Measurements from ENCODE around the gene ITGB1BP1. TPM values are rescaled to one million over a fixed set of nuclear protein-coding genes. Genes with fewer than 3 reads are reported as not detected.
A peak's percentile ranks its signal among the peaks of the same experiment; 100 is the strongest.

Gene ITGB1BP1
- total and polyA plus RNA-seq, 7 experiments from 2014 or later: 45.1 to 123 (median 56.1) TPM

DNA sequence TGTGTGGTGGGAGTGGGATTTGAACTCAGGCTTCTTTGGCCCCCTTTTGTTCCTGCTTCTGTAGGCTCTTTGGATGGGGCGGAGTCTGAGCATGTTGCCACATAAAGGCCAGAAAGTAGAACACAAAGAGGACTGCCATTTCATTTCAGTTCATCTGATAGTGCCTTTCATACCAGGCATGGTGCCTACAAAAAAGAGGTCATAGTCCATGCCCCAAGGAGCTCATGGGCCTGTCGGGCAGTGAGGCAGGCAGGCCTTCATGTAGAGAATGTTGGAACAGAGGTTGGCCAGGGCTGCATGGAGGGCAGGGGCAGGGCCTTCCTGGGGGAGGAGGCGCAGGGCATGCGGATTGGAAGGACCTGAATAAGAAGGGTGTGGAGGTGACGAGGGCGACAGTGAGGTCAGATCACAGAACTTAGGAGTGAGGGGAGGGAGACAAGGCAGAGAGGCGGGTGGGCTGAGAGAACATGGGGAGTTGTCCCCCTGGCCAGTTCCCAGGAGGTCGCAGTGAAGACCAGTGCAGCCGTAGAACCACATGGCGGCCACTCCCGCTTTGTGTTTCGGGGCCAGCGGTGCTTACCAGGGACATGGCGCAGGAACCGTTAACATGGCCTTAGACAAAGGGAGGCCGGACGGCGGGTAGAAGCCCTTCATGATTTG lies 49.1 kb downstream of the ITGB1BP1 start:
- ATAC-seq (no peak), DNase-seq (no peak)
- H3K27ac ChIP-seq (ENCODE audit: low read depth, low read length): no peak overlapping the region
- Mint-ChIP-seq H3K27ac (no peak overlapping the region), H3K4me3 (no peak overlapping the region), H3K36me3 (no peaks in the 10 kb centered on the region), H3K4me1 (no peaks in the 10 kb centered on the region), H3K9me3 (no peaks in the 10 kb centered on the region), H3K27me3 (peaks cover 0 to 9% (median 4%) of the 10 kb centered on the region in 5 donors)
- ChIA-PET POLR2A (no interaction called here), CTCF (no interaction called here)
- intact Hi-C loops (cut with micrococcal nuclease): no loop called here
- no peaks in the 10 kb centered on the region for H3K9me3 ChIP-seq (ENCODE audit: control insufficient read depth in 2 of 3, low read length in 3 of 3)
- H3K36me3 ChIP-seq (ENCODE audit: control insufficient read depth in 2 of 3, insufficient read depth in 3 of 3, low read length in 3 of 3): no peaks in the 10 kb centered on the region
- H3K4me1 ChIP-seq (ENCODE audit: control insufficient read depth in 2 of 2, insufficient read depth in 2 of 2, low read length in 2 of 2): no peaks in the 10 kb centered on the region
- H3K27me3 ChIP-seq (ENCODE audit: control insufficient read depth in 2 of 2, insufficient read depth in 2 of 2, low read length in 2 of 2): no peaks in the 10 kb centered on the region
- no peak overlapping the region for H3K4me3 ChIP-seq (ENCODE audit: low read length)

DNA sequence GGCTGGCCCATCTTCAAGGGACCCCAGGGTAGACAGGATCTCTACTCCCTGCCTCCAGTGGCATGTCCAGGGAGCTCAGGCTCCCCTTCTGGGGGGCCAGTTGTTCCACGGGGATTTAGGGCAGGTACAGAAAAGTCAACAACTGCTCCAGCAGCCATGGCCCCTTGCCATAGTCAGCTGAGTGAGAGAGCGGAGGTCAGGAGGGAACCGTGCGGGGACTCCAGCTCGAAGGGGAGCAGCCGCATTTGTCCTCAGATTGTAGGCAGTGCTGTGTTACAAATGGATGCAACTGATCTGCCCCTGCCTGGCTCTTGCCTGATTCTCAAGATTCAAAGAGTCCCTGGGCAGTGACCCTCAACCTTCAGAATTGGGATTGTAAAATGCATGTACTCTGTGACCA lies 49.9 kb downstream of the ITGB1BP1 start:
- POLR2A ChIA-PET: no interaction called here
- Mint-ChIP-seq H3K9me3 (no peaks in the 10 kb centered on the region), H3K36me3 (no peaks in the 10 kb centered on the region), H3K27me3 (peaks cover 0 to 16% (median 7%) of the 10 kb centered on the region in 5 donors), H3K4me1 (no peaks in the 10 kb centered on the region), H3K4me3 (no peak overlapping the region), H3K27ac (no peak overlapping the region)
- H3K9me3 ChIP-seq (ENCODE audit: control insufficient read depth in 2 of 3, low read length in 3 of 3): no peaks in the 10 kb centered on the region
- H3K36me3 ChIP-seq (ENCODE audit: control insufficient read depth in 2 of 3, insufficient read depth in 3 of 3, low read length in 3 of 3): no peaks in the 10 kb centered on the region
- no peak overlapping the region for H3K4me3 ChIP-seq (ENCODE audit: low read length)
- no peaks in the 10 kb centered on the region for H3K27me3 ChIP-seq (ENCODE audit: control insufficient read depth in 2 of 2, insufficient read depth in 2 of 2, low read length in 2 of 2)
- CTCF ChIA-PET: no interaction called here
- ATAC-seq (no peak), DNase-seq (no peak)
- H3K4me1 ChIP-seq (ENCODE audit: control insufficient read depth in 2 of 2, insufficient read depth in 2 of 2, low read length in 2 of 2): no peaks in the 10 kb centered on the region
- intact Hi-C loops (cut with micrococcal nuclease): no loop called here
- H3K27ac ChIP-seq (ENCODE audit: low read depth, low read length): no peak overlapping the region

DNA sequence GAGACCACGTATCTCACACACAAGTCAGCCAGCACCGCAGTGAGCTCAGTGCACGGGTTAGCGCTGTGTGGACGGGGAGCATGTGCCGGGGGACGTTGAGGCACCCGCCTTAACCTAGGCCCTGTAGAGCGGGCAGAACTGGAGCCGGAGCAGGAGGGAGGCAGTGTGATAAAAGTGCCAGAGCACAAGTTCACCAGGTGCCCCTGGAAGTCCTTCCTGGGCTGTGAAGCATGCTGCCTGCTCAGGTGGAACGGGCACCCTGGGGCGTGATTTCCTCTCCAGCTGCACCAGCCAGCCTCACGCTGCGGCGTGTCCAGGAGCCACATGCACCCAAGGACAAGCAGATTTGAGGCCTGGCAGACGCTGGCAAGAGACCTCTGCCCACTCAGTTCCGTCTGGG lies 50.3 kb downstream of the ITGB1BP1 start:
- H3K4me1 ChIP-seq (ENCODE audit: control insufficient read depth in 2 of 2, insufficient read depth in 2 of 2, low read length in 2 of 2): no peaks in the 10 kb centered on the region
- intact Hi-C loops (cut with micrococcal nuclease): no loop called here
- H3K4me3 Mint-ChIP-seq: no peak overlapping the region
- H3K27me3 Mint-ChIP-seq: peaks cover 0 to 18% (median 7%) of the 10 kb centered on the region in 5 donors
- H3K4me1 Mint-ChIP-seq: no peaks in the 10 kb centered on the region
- no peak for DNase-seq
- no peaks in the 10 kb centered on the region for H3K36me3 Mint-ChIP-seq
- H3K27ac ChIP-seq (ENCODE audit: low read depth, low read length): no peak overlapping the region
- H3K27me3 ChIP-seq (ENCODE audit: control insufficient read depth in 2 of 2, insufficient read depth in 2 of 2, low read length in 2 of 2): no peaks in the 10 kb centered on the region
- H3K27ac Mint-ChIP-seq: no peak overlapping the region
- H3K36me3 ChIP-seq (ENCODE audit: control insufficient read depth in 2 of 3, insufficient read depth in 3 of 3, low read length in 3 of 3): no peaks in the 10 kb centered on the region
- ChIA-PET CTCF (no interaction called here), POLR2A (no interaction called here)
- no peaks in the 10 kb centered on the region for H3K9me3 ChIP-seq (ENCODE audit: control insufficient read depth in 2 of 3, low read length in 3 of 3)
- no peak for ATAC-seq
- H3K4me3 ChIP-seq (ENCODE audit: low read length): no peak overlapping the region
- no peaks in the 10 kb centered on the region for H3K9me3 Mint-ChIP-seq

DNA sequence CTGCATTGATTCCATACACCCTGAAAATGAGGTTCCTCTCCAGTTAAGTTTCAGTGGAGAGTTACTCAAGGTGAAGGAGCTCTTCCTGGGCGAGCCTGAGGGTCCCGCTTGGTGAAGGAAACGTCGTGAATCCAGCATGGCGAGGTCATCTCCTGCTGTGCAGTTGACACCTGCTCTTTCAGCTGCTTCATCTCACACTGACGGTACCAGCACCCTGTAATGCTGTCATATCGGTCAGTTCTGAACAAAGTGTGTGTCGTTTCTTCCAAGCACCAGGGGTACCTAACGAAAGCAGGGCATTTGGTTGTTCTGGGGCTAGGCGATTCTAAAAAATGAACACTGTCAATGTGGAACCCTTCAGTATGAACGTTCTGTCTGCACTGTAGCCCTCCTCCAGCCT lies 52.6 kb downstream of the ITGB1BP1 start:
- ATAC-seq (no peak), DNase-seq (no peak)
- Histone ChIP-seq H3K27me3 (ENCODE audit: control insufficient read depth in 2 of 2, insufficient read depth in 2 of 2, low read length in 2 of 2) (no peaks in the 10 kb centered on the region), H3K9me3 (ENCODE audit: control insufficient read depth in 2 of 3, low read length in 3 of 3) (no peaks in the 10 kb centered on the region), H3K27ac (ENCODE audit: low read depth, low read length) (no peak overlapping the region), H3K36me3 (ENCODE audit: control insufficient read depth in 2 of 3, insufficient read depth in 3 of 3, low read length in 3 of 3) (no peaks in the 10 kb centered on the region), H3K4me1 (ENCODE audit: control insufficient read depth in 2 of 2, insufficient read depth in 2 of 2, low read length in 2 of 2) (no peaks in the 10 kb centered on the region), H3K4me3 (ENCODE audit: low read length) (no peak overlapping the region)
- Mint-ChIP-seq H3K36me3 (no peaks in the 10 kb centered on the region), H3K27me3 (peaks cover 0 to 13% (median 7%) of the 10 kb centered on the region in 5 donors), H3K4me3 (no peak overlapping the region), H3K27ac (no peak overlapping the region), H3K9me3 (no peaks in the 10 kb centered on the region), H3K4me1 (no peaks in the 10 kb centered on the region)
- ChIA-PET POLR2A (no interaction called here), CTCF (no interaction called here)
- intact Hi-C loops (cut with micrococcal nuclease): no loop called here

DNA sequence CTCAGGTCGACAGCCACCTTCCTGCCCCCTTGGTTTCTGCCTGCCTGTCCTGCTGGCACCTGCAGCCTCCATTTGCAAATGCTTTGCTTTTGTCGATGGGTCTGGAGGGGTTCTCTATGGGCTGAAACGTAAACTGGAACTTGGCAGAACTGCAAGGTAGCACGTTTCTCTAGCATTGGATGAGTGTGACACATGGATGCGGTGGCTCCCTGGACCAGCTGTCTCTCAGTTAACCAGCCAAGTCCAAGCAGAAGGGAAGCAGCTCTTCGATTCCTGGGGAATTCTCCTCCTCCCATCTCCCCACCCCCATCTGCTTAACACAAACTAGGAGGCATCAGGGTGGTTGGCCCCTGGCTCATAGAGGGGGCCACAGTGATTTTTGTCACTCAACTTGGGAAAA lies 57.3 kb downstream of the ITGB1BP1 start:
- Histone ChIP-seq H3K9me3 (ENCODE audit: control insufficient read depth in 2 of 3, low read length in 3 of 3) (no peaks in the 10 kb centered on the region), H3K4me1 (ENCODE audit: control insufficient read depth in 2 of 2, insufficient read depth in 2 of 2, low read length in 2 of 2) (no peaks in the 10 kb centered on the region), H3K4me3 (ENCODE audit: low read length) (no peak overlapping the region), H3K36me3 (ENCODE audit: control insufficient read depth in 2 of 3, insufficient read depth in 3 of 3, low read length in 3 of 3) (no peaks in the 10 kb centered on the region), H3K27me3 (ENCODE audit: control insufficient read depth in 2 of 2, insufficient read depth in 2 of 2, low read length in 2 of 2) (no peaks in the 10 kb centered on the region), H3K27ac (ENCODE audit: low read depth, low read length) (no peak overlapping the region)
- intact Hi-C loops (cut with micrococcal nuclease): no loop called here
- Mint-ChIP-seq H3K27ac (no peak overlapping the region), H3K27me3 (peaks cover 0 to 22% (median 10%) of the 10 kb centered on the region in 5 donors), H3K9me3 (no peaks in the 10 kb centered on the region), H3K4me1 (no peaks in the 10 kb centered on the region), H3K4me3 (no peak overlapping the region), H3K36me3 (no peaks in the 10 kb centered on the region)
- DNase-seq: no peak
- ATAC-seq: no peak
- CTCF ChIA-PET: no interaction called here
- POLR2A ChIA-PET: no interaction called here

GRCh38 chr2:9365498-9366019 lies 57.8 kb downstream of the ITGB1BP1 start:
- DNase-seq (no peak), ATAC-seq (peak; percentile 10)
- H3K36me3 ChIP-seq (ENCODE audit: control insufficient read depth in 2 of 3, insufficient read depth in 3 of 3, low read length in 3 of 3): no peaks in the 10 kb centered on the region
- no peak overlapping the region for H3K27ac Mint-ChIP-seq
- no peaks in the 10 kb centered on the region for H3K4me1 Mint-ChIP-seq
- no peaks in the 10 kb centered on the region for H3K4me1 ChIP-seq (ENCODE audit: control insufficient read depth in 2 of 2, insufficient read depth in 2 of 2, low read length in 2 of 2)
- no peaks in the 10 kb centered on the region for H3K9me3 Mint-ChIP-seq
- H3K36me3 Mint-ChIP-seq: no peaks in the 10 kb centered on the region
- ChIA-PET CTCF (no interaction called here), POLR2A (no interaction called here)
- peaks cover 0 to 23% (median 10%) of the 10 kb centered on the region in 5 donors for H3K27me3 Mint-ChIP-seq
- intact Hi-C loops (cut with micrococcal nuclease): no loop called here
- no peak overlapping the region for H3K27ac ChIP-seq (ENCODE audit: low read depth, low read length)
- H3K4me3 Mint-ChIP-seq: no peak overlapping the region
- no peak overlapping the region for H3K4me3 ChIP-seq (ENCODE audit: low read length)
- H3K9me3 ChIP-seq (ENCODE audit: control insufficient read depth in 2 of 3, low read length in 3 of 3): no peaks in the 10 kb centered on the region
- no peaks in the 10 kb centered on the region for H3K27me3 ChIP-seq (ENCODE audit: control insufficient read depth in 2 of 2, insufficient read depth in 2 of 2, low read length in 2 of 2)

DNA sequence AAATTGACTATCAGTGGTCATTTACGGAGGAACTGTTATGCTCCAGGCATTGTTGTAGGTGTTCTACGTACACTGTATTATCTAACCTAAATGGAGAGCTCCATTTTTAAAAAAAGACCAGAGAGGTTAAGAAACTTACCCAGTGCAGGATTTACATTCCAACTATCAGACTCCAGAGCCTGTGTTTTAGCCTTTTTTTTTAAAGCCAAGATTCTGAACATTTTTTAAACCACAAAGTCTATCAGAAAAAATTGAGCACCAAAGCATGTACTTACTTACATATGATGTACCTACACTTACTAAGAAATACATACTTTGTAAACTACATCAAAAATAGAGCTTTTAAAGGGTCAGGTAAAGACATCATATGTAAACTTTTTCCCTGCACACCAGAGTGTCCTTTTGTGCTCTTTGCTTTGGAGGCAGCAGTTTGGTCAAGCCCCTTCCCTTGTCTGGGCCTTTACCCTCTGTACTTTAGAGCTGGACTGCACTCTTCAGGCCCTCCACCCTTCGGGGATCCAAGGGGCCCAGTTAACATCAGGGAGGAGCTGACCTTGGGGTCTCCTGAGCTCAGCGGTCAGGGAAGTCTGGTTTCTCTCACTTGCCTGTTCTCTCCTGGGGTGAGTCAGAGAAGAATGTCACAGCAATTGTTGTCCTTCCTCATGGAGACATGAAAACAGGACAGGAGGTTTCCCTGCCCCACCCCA lies 58.4 kb downstream of the ITGB1BP1 start:
- no peaks in the 10 kb centered on the region for H3K36me3 Mint-ChIP-seq
- Histone ChIP-seq H3K4me1 (ENCODE audit: control insufficient read depth in 2 of 2, insufficient read depth in 2 of 2, low read length in 2 of 2) (no peaks in the 10 kb centered on the region), H3K27me3 (ENCODE audit: control insufficient read depth in 2 of 2, insufficient read depth in 2 of 2, low read length in 2 of 2) (no peaks in the 10 kb centered on the region), H3K9me3 (ENCODE audit: control insufficient read depth in 2 of 3, low read length in 3 of 3) (no peaks in the 10 kb centered on the region), H3K4me3 (ENCODE audit: low read length) (no peak overlapping the region), H3K27ac (ENCODE audit: low read depth, low read length) (no peak overlapping the region), H3K36me3 (ENCODE audit: control insufficient read depth in 2 of 3, insufficient read depth in 3 of 3, low read length in 3 of 3) (no peaks in the 10 kb centered on the region)
- no peaks in the 10 kb centered on the region for H3K9me3 Mint-ChIP-seq
- H3K4me1 Mint-ChIP-seq: no peaks in the 10 kb centered on the region
- peaks cover 0 to 29% (median 10%) of the 10 kb centered on the region in 5 donors for H3K27me3 Mint-ChIP-seq
- ATAC-seq: no peak
- POLR2A ChIA-PET: no interaction called here
- no peak overlapping the region for H3K4me3 Mint-ChIP-seq
- CTCF ChIA-PET: no interaction called here
- intact Hi-C loops (cut with micrococcal nuclease): no loop called here
- no peak for DNase-seq
- H3K27ac Mint-ChIP-seq: peak overlapping the region in 1 of 9 donors; percentile 56

All from naive thymus-derived CD4-positive, alpha-beta T cell (primary cell).